Erythroblast (primary cell): Measurements from ENCODE around the gene ZNRF3.
A peak's percentile ranks its signal among the peaks of the same experiment; 100 is the strongest.

Experiments
- DNase-seq, 2 experiments: peaks; one replicate each; lab custom pipeline; 2025; lab: John Stamatoyannopoulos, UW
- GATA1 ChIP-seq: IDR thresholded peaks from 2 replicates; pipeline ENCODE4 v1.6.1; 2011; ENCODE audit warnings: low read depth, mild to moderate bottlenecking, control low read depth, low read length, moderate library complexity
- POLR2A ChIP-seq: IDR thresholded peaks from 2 replicates; pipeline ENCODE4 v1.6.1; 2011; ENCODE audit warnings: mild to moderate bottlenecking, low read length

Gene ZNRF3

DNA sequence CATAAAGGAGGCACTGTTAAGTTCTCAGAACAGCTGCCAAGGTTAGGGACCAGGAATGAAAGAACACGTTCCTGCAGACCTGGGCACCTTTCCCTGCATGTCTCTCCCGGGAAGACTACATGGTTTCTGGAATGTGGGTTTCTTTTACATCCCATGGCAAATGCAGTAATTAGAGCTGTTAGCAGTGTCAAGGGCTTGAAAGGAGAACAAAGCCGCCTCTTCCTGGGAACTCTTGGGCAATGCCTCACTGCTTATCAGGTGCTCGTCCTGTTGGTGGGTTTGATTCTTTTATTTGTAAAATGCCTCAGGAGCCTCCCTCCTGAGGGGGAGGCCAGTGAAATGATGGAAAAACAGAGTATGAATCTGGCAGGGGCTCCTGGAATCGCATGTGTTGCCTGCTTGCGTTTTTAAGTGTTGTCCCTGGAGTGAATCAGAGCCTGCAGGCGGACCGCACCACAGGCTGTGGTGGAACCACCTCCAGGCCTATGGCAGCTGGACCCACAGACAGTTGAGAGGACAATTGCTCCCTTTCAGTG, 179.0 kb downstream of the ZNRF3 start:
- DNase-seq: no peak
- TF ChIP-seq GATA1 (no peak), POLR2A (no peak)

DNA sequence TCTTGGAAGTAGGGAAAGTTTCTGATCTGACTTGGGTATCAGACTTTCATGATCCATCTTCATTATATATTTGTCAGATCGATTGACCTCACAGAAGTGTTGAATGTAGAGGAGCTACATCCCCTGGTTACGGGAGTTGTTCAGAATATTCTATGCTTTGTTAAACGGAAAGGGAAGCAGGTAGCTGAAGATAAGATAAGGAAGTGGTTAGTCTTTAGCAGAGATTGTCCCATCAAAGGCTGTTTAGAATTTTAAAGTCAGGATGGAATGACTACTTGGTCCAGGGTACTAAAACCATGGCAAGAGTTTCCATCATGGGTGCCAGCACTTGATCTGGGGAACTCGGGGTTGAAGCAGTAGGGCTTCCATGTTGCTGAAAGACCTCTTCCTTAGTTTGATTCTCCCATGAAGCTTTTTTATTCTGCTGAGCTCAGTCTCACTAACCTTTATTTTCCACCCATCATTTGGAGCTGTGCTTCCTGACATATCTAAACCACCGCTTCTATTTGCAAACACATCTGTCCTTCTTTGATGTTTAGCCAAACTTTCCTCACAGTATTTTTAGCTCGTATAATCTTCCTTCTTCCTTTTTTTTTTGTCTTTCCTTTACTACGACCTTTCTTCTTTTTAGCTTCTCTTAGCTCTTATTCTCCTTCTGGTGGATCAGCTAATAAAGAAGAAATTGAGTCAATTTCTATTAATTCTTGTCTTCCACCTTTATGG, 182.3 kb downstream of the ZNRF3 start:
- TF ChIP-seq POLR2A (no peak), GATA1 (no peak)
- DNase-seq: no peak

DNA sequence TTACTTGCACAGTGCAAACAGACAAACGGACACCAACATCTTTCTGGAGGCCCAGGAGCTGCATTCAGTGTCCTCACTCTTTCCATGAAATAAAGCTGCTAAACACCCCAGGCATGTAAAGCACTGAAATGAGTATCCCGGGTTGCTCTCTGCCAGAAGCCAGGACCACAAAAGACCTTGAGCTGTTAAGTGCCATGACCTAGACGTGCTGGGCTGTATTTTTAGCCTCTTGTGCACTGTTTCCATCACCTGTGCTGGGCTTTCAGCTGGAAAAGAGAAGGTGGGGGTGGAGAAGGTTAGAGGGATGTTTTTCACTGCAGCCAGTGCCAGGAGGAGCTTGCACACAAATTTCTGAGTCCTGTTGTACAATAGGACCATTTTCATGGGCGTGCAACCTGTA, 186.1 kb downstream of the ZNRF3 start:
- TF ChIP-seq POLR2A (no peak), GATA1 (no peak)
- peak in 1 of 2 experiments; percentile 69 for DNase-seq

DNA sequence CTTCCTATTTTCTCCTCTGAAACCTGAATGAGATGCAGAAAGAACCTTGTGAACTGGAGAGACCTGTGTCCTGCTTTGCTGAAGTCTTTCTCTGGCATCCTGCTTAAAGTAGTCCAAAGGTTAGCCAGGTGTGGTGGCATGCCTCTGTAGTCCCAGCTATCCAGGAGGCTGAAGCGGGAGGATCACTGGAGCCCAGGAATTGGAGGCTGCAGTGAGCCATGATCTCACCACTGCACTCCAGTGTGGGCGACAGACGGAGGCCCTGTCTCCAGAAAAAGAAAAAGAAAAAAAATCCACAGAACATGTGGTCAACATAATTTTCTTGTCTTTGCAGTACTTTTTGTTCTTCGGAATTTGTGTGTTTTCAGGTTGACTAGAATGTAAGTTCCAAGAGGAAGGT, 187.1 kb downstream of the ZNRF3 start:
- no peak for TF ChIP-seq GATA1
- TF ChIP-seq POLR2A: no peak
- DNase-seq: peak in 1 of 2 experiments; percentile 49

DNA sequence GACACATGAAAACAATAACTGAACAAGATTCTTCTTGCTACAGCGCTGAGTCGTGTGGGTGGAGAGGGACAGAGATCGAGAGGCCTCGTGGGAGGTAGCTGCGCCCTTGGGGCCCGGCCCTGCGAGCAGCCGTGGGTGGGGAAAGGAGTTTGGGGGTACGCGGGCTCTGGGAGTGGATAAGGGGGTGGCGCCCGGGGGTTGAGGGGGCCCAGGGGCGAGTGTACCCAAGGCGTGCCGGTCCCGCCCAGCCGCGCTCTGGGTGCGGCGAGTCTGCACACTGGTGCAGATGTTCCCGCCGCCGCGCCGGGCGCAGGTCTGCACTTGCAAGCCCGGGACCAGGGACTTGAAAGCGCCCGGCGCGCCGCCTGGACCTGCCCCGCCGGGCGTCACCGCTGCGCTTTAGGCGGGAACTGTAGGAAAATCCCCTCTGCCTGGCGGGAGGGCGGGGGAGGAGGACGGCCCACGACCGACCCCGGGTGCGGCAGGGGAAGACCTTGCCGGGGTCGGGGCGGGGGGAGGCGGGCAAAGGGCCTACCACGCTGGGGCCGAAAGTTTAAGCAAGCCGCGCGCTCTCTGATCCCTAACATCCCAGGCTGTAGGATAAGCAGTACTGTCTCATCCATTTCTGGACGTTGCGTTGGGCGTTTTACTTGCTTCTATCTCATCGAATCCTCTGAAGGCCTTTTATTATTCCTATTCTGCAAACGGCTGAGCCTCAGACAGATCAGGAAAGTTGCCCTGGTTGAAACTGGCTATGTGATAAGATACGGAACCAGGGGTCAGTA, 188.1 kb downstream of the ZNRF3 start:
- TF ChIP-seq GATA1 (no peak), POLR2A (peak; percentile 52)
- DNase-seq: peak; percentile 91

DNA sequence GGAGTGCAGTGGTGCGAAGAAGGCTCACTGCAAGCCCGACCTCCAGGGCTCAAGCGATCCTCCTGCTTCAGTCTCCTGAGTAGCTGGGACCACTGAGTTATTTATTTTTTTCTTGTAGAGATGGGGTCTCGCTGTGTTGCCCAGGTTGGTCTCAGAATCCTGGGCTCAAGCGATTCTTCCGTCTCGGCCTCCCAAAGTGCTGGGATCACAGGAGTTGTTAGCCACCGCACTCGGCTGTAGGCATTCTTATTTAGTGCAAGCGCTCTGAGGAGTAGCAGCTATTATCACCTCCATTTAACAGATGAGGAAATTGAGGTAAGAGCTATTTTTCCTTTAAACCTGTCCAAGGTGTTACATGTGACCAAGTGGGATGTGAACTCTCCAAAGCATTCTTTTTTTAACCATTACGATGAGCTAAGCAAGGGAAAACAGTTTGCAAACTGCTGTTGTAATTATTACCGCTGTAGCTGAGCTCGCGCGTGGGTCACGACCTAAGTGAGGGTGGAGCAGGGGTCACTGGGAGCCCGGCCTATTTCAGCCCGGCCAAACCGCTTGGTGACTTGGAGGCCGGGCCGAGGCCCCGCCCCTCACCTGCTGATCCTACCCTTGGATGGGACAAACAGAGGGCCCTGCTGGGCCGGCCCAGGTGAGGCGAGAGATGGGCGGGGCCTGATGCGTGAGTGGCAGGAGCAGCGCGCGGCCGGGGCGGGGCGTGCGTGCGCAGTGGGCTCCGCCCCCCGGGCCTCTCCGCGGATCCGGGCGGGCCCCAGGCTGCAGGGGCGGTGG, 189.0 kb downstream of the ZNRF3 start:
- DNase-seq: peak; percentile 91 to 96
- TF ChIP-seq POLR2A: peak; percentile 60
- TF ChIP-seq GATA1: no peak

DNA sequence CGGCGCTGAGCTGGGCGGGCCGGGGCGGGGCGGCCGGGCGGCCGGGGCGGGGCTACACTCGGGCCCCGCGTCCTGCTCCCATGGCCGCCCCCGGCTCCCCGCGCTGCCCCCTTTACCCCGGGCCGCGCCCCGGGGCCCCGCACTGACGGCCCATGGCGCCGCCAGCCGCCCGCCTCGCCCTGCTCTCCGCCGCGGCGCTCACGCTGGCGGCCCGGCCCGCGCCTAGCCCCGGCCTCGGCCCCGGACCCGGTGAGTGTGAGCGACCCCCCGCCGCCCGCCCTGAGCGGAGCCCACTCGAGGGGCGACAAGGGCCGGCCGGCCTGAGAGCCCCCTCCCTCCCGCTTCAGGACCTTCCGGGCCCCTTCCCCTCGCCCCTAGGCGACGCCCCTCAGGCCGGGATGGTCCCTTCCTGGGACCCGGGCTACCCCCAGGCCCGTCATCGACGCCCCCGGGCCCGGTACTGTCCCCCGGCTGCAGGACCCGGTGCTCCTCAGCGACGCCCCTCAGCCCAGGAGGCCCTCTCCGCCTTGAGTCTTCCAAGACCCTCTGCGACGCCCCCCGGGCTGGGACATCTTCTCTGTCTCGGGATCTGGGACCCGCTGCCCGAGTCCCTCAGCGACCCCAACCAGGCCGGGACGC, 189.7 kb downstream of the ZNRF3 start, which contains the start of gene KREMEN1:
TSS of gene KREMEN1 (plus strand) at position 57 of the 639 bp plus-strand sequence. CDS start at position 153, 96 bp downstream.
- peak; percentile 55 to 64 for DNase-seq

DNA sequence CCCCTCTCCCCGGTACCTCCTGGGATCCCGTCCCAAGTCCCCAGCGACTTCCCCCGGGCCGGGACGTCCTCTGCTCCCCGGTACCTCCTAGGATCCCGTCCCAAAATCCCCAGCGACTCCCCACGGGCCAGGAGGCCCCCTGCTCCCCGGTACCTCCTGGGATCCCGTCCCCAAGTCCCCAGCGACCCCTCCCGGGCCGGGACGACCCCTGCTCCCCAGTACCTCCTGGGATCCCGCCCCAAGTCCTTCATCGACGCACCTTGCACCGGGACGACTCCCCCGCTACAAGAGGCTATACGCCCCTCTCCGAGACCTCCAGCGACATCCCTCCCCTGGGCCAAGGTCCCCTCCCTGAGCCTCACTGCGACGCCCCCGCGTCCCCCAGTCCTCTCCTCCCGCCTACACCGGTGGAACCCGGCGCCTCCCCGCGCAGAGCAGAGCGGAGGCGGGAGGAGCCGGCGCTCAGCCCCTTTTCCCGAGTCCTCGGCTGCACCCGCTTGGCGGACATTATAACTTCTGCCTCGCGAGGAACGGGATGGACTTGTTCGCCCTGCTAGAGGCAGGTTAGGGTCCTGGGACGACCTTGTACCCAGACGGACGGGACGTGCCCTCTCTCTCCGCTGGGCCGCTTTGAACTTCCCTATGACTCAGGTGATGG, 190.4 kb downstream of the ZNRF3 start:
- peak; percentile 61 to 75 for DNase-seq
- TF ChIP-seq POLR2A (no peak), GATA1 (no peak)

More for the DNA sequence above, 189.7 kb downstream of the ZNRF3 start, which contains the start of gene KREMEN1:
- TF ChIP-seq POLR2A (no peak), GATA1 (no peak)

DNA sequence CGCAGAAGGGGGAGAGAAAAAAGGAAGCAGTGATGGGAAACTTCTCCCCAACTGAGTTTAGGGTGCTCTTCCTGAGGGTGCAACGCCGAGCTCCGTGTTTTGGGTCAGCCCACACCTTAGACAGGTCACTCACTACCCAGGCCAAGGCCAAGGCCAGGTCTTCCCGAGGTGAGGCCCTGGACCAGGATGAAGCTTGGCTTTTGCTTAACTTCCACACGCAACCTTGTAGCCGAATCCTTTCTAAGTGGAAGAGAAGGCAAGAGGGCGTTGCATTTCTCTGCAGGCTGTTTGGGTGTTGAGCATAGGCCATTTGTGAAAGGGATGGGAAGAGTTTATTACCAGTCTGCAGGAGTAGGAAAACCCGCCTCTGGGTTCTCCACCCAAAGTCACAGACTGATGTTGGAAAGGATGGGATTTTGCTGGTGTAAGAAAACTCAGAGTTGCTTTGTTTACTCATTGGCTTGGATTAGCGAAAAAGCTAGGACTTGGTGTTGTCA, 191.0 kb downstream of the ZNRF3 start:
- TF ChIP-seq POLR2A (no peak), GATA1 (no peak)
- DNase-seq: no peak

DNA sequence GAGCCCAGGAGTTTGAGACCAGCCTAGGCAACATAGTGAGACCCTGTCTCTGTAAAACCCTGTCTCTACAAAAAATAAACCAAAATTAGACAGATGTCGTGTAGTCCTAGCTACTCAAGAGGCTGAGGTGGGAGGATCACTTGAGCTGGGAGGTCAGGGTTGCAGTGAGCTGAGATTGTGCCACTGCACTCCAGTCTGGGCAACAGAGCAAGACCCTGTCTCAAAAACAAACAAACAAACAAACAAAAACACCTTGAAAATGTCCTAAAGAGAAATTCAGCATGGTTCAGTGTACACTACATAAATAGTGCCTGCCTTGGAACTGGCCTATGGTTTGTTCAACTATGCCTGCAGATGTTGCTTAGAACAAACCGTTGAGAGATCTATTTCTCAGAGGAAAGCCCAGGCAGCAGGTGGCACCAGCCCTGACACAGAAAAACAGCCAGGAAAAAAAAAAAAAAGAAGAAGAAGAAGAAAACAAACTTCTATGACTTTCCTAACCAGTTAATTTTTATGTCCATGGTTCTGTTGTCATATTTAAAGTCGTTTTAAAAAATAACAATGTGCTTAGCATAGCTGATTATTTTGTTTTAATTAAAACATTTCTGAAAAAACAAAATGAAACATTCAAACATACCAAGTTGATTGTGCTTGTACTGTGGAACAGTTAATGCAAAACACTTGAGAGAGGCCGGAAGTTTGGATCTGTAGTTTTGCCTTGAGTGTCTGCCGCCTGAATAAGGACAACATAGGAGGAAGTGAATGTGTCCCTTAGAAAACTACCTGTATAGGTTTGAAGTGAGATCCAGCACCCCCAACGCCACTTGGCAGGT, 194.9 kb downstream of the ZNRF3 start:
- DNase-seq: no peak
- TF ChIP-seq POLR2A: no peak
- TF ChIP-seq GATA1: no peak

DNA sequence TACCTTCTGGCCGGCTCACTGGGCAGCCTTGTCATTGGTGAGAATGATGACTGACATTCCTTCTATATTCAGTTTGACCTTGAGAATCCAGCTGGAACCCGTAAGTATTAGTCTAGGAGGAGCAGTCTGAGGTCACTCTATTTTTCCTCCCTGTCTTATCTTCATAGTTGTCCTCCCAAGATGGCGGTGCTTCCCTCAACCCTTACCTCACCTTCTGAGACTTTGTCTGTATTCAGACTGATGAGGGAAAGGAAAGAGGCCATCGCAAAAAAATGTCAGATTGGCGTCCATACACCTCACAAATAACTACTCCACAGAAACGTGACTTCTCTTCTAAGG, 195.5 kb downstream of the ZNRF3 start:
- TF ChIP-seq POLR2A (no peak), GATA1 (no peak)
- no peak for DNase-seq

DNA sequence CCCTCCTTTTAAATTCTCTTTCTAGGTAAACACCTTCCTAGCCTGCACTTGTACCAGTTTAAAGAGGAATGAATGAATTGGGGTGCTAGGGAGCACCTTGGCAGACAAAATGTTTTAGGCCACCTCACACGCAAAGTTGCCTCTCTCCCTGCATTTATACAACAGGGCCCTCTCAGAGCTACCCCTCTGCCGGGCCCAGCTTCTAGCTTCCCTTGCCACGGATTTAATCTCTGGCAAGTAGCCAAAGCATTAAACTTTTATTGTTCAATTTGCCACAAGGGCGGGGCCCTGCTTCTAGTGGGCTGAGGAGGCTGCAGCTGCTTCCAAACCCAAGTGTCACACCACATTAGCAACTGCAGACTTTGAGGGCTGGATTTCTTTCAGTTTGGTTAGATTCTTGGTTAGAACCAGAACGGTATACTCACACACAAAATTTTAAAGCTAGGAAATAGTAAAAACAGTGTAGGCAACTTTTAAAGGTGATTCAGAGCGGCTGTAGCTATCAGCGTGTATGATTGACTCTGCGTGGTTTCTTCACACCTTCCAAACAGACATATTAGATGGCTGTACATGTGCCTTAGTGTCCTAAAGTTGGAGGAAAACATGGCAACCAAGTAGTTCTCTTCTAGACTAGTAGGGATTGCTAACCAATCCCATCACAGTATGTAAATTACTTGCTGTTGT, 196.0 kb downstream of the ZNRF3 start:
- no peak for TF ChIP-seq GATA1
- TF ChIP-seq POLR2A: no peak
- DNase-seq: peak; percentile 43 to 67
